PC-3 (cell line): ENCODE measurements around the gene VPS33A.

Experiments
- EZH2phosphoT487 ChIP-seq: fragments of 300-600 bp; sonication (generic); IDR thresholded peaks from 2 replicates; pipeline ENCODE4 v1.6.1; 2018; ENCODE audit warnings: mild to moderate bottlenecking, antibody characterized with exemption, low read length, borderline replicate concordance
- TF ChIP-seq, protein P1 (sequence below): fragments of 300-600 bp; sonication (generic); conservative IDR thresholded peaks from 2 replicates; pipeline ENCODE4 v1.5.1; 2017; ENCODE audit warnings: antibody characterized with exemption, low read depth, mild to moderate bottlenecking, low read length

DNA sequence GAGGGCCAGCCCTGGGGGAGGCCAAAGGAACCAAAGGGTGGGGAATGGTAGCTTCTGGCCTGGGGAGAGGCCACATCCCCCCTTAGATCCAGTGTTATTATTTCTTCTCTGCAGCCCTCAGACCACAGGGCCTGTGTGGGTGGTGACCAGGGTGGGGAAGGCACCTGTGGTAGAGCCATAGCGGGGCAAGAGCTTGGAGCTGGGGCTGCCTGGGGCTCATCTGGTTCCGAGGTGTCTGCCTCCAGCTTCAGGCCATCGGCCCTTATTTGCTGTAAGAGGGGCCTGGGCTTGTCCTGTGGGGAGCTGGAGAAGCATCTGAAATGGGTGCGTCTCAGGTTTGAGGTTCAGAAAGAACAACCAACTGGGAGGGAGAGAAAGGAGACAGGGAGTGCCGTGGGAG lies 64.9 kb downstream of the VPS33A start:
- TF ChIP-seq, protein P1, sequence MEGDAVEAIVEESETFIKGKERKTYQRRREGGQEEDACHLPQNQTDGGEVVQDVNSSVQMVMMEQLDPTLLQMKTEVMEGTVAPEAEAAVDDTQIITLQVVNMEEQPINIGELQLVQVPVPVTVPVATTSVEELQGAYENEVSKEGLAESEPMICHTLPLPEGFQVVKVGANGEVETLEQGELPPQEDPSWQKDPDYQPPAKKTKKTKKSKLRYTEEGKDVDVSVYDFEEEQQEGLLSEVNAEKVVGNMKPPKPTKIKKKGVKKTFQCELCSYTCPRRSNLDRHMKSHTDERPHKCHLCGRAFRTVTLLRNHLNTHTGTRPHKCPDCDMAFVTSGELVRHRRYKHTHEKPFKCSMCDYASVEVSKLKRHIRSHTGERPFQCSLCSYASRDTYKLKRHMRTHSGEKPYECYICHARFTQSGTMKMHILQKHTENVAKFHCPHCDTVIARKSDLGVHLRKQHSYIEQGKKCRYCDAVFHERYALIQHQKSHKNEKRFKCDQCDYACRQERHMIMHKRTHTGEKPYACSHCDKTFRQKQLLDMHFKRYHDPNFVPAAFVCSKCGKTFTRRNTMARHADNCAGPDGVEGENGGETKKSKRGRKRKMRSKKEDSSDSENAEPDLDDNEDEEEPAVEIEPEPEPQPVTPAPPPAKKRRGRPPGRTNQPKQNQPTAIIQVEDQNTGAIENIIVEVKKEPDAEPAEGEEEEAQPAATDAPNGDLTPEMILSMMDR, result no peak
- no peak for TF ChIP-seq EZH2phosphoT487
